HCT116 (cell line): ENCODE measurements around the gene SPSB1. TPM values are rescaled to one million over a fixed set of nuclear protein-coding genes. Genes with fewer than 3 reads are reported as not detected.

ENCODE experiments used
- ATAC-seq: fragments of 200-7000 bp; cut with Tn5 transposase; 2 replicates; pipeline ENCODE4 v1.9.1; 2020; ENCODE audit warnings: mild to moderate bottlenecking, moderate library complexity
- BruUV-seq: library from RNA; stranded (reverse); fragments of 400-500 nt; replicated peaks from 2 replicates; lab custom pipeline; 2021; lab: Mats Ljungman, UMichigan
- CTCF ChIA-PET: fragments of 300-600 bp; sonication (Branson Sonifier 250); formaldehyde crosslinking; loops from one replicate; lab custom pipeline; 2021; ENCODE audit warnings: antibody characterized with exemption; lab: Charles Lee
- POLR2A ChIA-PET: fragments of 300-600, 350-600 bp; sonication (Branson Sonifier 250); formaldehyde crosslinking; loops from one replicate; lab custom pipeline; 2021; ENCODE audit warnings: antibody characterized with exemption; lab: Charles Lee
- RAD21 ChIA-PET, 2 experiments: fragments of 300-600 bp; sonication (Branson Sonifier 250); formaldehyde crosslinking; loops; one replicate each; lab custom pipeline; 2023; ENCODE audit warnings: low total read pairs in 2 of 2; ENCODE audit not compliant: uncharacterized antibody in 2 of 2, unreplicated experiment in 2 of 2, low non-redundant PET in 1 of 2; lab: Charles Lee
- DNase-seq: peaks from one replicate; pipeline ENCODE4 v3.0.0-alpha.2; 2010; ENCODE audit warnings: low read depth, low spot score
- H2AFZ ChIP-seq: fragments of 200-600 bp; shearing (Covaris generic), sonication (generic); 2 replicates; pipeline ENCODE4 v1.6.1; 2017; ENCODE audit warnings: low read depth, mixed run types, mixed read lengths, antibody characterized with exemption, low read length; ENCODE audit not compliant: poor library complexity, severe bottlenecking
- H3K27ac ChIP-seq: 2 replicates; pipeline ENCODE4 v1.5.1; 2012; ENCODE audit warnings: low read depth, low read length
- H3K27me3 ChIP-seq: fragments of 200-600 bp; sonication (generic); 2 replicates; pipeline ENCODE4 v1.6.1; 2016; ENCODE audit warnings: mixed run types, low read length, mixed read lengths; ENCODE audit not compliant: insufficient read depth
- H3K36me3 ChIP-seq, 2 experiments: fragments of 200-500 bp in 1 of 2; fragments of 200-600 bp in 1 of 2; sonication (Bioruptor generic) in 1 of 2; sonication (generic) in 1 of 2; 2 replicates each; pipeline versions ENCODE4 v1.5.1 to v1.6.1; 2014 to 2016; ENCODE audit warnings: low read length in 2 of 2, inconsistent platforms in 1 of 2, mixed read lengths in 1 of 2, mixed run types in 1 of 2; ENCODE audit not compliant: insufficient read depth in 2 of 2, control insufficient read depth in 1 of 2
- H3K4me1 ChIP-seq, 2 experiments: fragments of 200-600 bp in 1 of 2; sonication (generic) in 1 of 2; 2 replicates each; pipeline versions ENCODE4 v1.5.1 to v1.6.1; 2012 to 2017; ENCODE audit warnings: low read length in 2 of 2, inconsistent platforms in 1 of 2, mild to moderate bottlenecking in 1 of 2, mixed read lengths in 1 of 2, mixed run types in 1 of 2, moderate library complexity in 1 of 2; ENCODE audit not compliant: insufficient read depth in 2 of 2, control insufficient read depth in 1 of 2
- H3K4me2 ChIP-seq: fragments of 200-600 bp; sonication (generic); 2 replicates; pipeline ENCODE4 v1.6.1; 2017; ENCODE audit warnings: mixed run types, low read length, mixed read lengths
- H3K4me3 ChIP-seq, 2 experiments: fragments of 200-600 bp in 1 of 2; sonication (generic) in 1 of 2; replicated peaks in 1 of 2; 2 replicates each; pipeline ENCODE4 v1.5.1; 2011 to 2016; ENCODE audit warnings: low read length in 2 of 2, control low read depth in 1 of 2, low read depth in 1 of 2, mild to moderate bottlenecking in 1 of 2, mixed read lengths in 1 of 2, mixed run types in 1 of 2
- H3K79me2 ChIP-seq: fragments of 200-600 bp; sonication (generic); 2 replicates; pipeline ENCODE4 v1.6.1; 2017; ENCODE audit warnings: mild to moderate bottlenecking, mixed run types, low read length, moderate library complexity, mixed read lengths; ENCODE audit not compliant: insufficient read depth
- H3K9ac ChIP-seq: fragments of 200-600 bp; sonication (generic); 2 replicates; pipeline ENCODE4 v1.6.1; 2016; ENCODE audit warnings: low read length, mixed read lengths
- H3K9me2 ChIP-seq: fragments of 200-600 bp; sonication (generic), shearing (Covaris generic); 2 replicates; pipeline ENCODE4 v1.6.1; 2017; ENCODE audit warnings: mixed run types, mild to moderate bottlenecking, moderate library complexity; ENCODE audit not compliant: insufficient read depth
- H3K9me3 ChIP-seq, 2 experiments: fragments of 200-500 bp in 1 of 2; fragments of 200-600 bp in 1 of 2; sonication (Bioruptor generic) in 1 of 2; sonication (generic) in 1 of 2; 2 replicates each; pipeline ENCODE4 v1.6.1; 2014 to 2017; ENCODE audit warnings: low read length in 2 of 2, mixed read lengths in 2 of 2, inconsistent platforms in 1 of 2, low read depth in 1 of 2, mild to moderate bottlenecking in 1 of 2, mixed run types in 1 of 2, moderate library complexity in 1 of 2; ENCODE audit not compliant: control insufficient read depth in 1 of 2, insufficient read depth in 1 of 2
- H4K20me1 ChIP-seq: fragments of 200-600 bp; sonication (generic), shearing (Covaris generic); 2 replicates; pipeline ENCODE4 v1.6.1; 2017; ENCODE audit warnings: mixed run types, mild to moderate bottlenecking, moderate library complexity; ENCODE audit not compliant: insufficient read depth
- CBX3 ChIP-seq: IDR thresholded peaks from 2 replicates; pipeline ENCODE4 v1.6.1; 2012; ENCODE audit warnings: low read depth
- CEBPB ChIP-seq: IDR thresholded peaks from 2 replicates; pipeline ENCODE4 v1.6.1; 2012; ENCODE audit warnings: low read depth
- CTCF ChIP-seq, 3 experiments: fragments of 200-600 bp in 1 of 3; sonication (generic) in 1 of 3; IDR thresholded peaks in 2 of 3; conservative IDR thresholded peaks in 1 of 3; 2 replicates each; pipeline ENCODE4 v1.5.1; 2012 to 2017; ENCODE audit warnings: low read depth in 2 of 3, low read length in 2 of 3, antibody characterized with exemption in 1 of 3, borderline replicate concordance in 1 of 3, control low read depth in 1 of 3, mild to moderate bottlenecking in 1 of 3, mixed read lengths in 1 of 3, mixed run types in 1 of 3, moderate library complexity in 1 of 3; ENCODE audit not compliant: insufficient read depth in 1 of 3
- EGR1 ChIP-seq: IDR thresholded peaks from 2 replicates; pipeline ENCODE4 v1.6.1; 2012; ENCODE audit warnings: low read depth
- ELF1 ChIP-seq: IDR thresholded peaks from 2 replicates; pipeline ENCODE4 v1.6.1; 2012; ENCODE audit warnings: low read depth, borderline replicate concordance
- EZH2 ChIP-seq: fragments of 200-600 bp; sonication (generic); IDR thresholded peaks from 2 replicates; pipeline ENCODE4 v1.6.1; 2017; ENCODE audit warnings: antibody characterized with exemption, mixed run types
- EZH2phosphoT487 ChIP-seq: fragments of 200-600 bp; IDR thresholded peaks from 2 replicates; pipeline ENCODE4 v1.6.1; 2018; ENCODE audit warnings: antibody characterized with exemption, borderline replicate concordance
- FOSL1 ChIP-seq: IDR thresholded peaks from 2 replicates; pipeline ENCODE4 v1.6.1; 2012; ENCODE audit warnings: low read depth
- JUND ChIP-seq: IDR thresholded peaks from 2 replicates; pipeline ENCODE4 v1.6.1; 2012
- POLR2A ChIP-seq: IDR thresholded peaks from 2 replicates; pipeline ENCODE4 v1.7.0; 2011; ENCODE audit warnings: borderline replicate concordance; ENCODE audit not compliant: insufficient read depth, insufficient read length; ENCODE audit errors: extremely low read depth
- POLR2AphosphoS5 ChIP-seq: IDR thresholded peaks from 2 replicates; pipeline ENCODE4 v1.6.1; 2011; ENCODE audit warnings: mild to moderate bottlenecking, low read depth, low read length, moderate library complexity
- SP1 ChIP-seq: IDR thresholded peaks from 2 replicates; pipeline ENCODE4 v1.6.1; 2012; ENCODE audit warnings: low read depth
- TCF7L2 ChIP-seq: IDR thresholded peaks from 2 replicates; pipeline ENCODE4 v1.7.0; 2011; ENCODE audit warnings: borderline replicate concordance, inconsistent platforms; ENCODE audit not compliant: insufficient read depth, insufficient read length; ENCODE audit errors: extremely low read depth
- ZBTB33 ChIP-seq: IDR thresholded peaks from 2 replicates; pipeline ENCODE4 v1.6.1; 2011; ENCODE audit warnings: mild to moderate bottlenecking, low read length, moderate library complexity; ENCODE audit not compliant: insufficient replicate concordance; ENCODE audit errors: extremely low read depth
- ZFX ChIP-seq: fragments of 450-650 bp; IDR thresholded peaks from 2 replicates; pipeline ENCODE4 v1.6.1; 2017
- ZNF274 ChIP-seq: fragments of 200-500 bp; sonication (Bioruptor generic); IDR thresholded peaks from 2 replicates; pipeline ENCODE4 v1.6.1; 2014; ENCODE audit warnings: mild to moderate bottlenecking, low read depth, low read length, inconsistent platforms
- intact Hi-C: fragments of 100-400 bp; cut with micrococcal nuclease; formaldehyde crosslinking; loops from 2 replicates; pipeline ENCODE4 v1.10.0; 2022
- total RNA-seq: library from RNA; stranded (reverse); gene quantifications from one replicate; pipeline ENCODE4 v1.2.1, GENCODE V29; 2021; ENCODE audit not compliant: unreplicated experiment
- TF ChIP-seq, protein P1 (sequence below): IDR thresholded peaks from 2 replicates; pipeline ENCODE4 v1.6.1; 2012; ENCODE audit warnings: low read depth
- TF ChIP-seq, protein P2 (sequence below): IDR thresholded peaks from 2 replicates; pipeline ENCODE4 v1.6.1; 2012
- TF ChIP-seq, protein P3 (sequence below): IDR thresholded peaks from 2 replicates; pipeline ENCODE4 v1.6.1; 2012

SPSB1 gene
- total RNA-seq, 1 experiment from 2014 or later: 10.8 TPM

DNA sequence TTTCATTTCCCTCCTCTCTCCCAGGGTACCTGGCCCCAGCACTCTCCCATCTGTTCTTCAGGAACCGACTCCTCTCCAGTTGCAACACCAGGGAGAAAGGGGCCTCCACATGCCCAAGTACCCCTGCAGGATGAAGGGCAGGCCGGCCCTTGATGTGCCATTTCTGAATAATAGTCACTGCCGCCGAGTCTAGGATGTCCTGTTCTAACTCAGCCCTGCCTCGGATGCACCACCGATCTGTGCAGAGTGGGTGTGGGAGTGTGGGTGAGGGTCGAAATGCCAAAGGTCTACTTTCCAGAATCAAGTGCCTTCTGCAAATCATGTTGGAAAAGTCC, 25.4 kb upstream of the SPSB1 start:
- Histone ChIP-seq H3K4me2 (peak overlapping the region; percentile 50), H3K9ac (no peak overlapping the region), H4K20me1 (no peaks in the 10 kb centered on the region), H3K36me3 (no peaks in the 10 kb centered on the region), H3K4me3 (no peak overlapping the region), H2AFZ (no peak overlapping the region), H3K27ac (no peak overlapping the region), H3K9me3 (no peaks in the 10 kb centered on the region), H3K79me2 (no peaks in the 10 kb centered on the region), H3K9me2 (no peaks in the 10 kb centered on the region), H3K4me1 (peaks cover 13 to 18% of the 10 kb centered on the region in 2 experiments), H3K27me3 (no peaks in the 10 kb centered on the region)
- ChIA-PET RAD21 (interaction anchor here (0.7 to 1.1 kb wide), 6 partner anchors 14 to 224 kb away, joined by 3 to 13 read pairs (median 6); no protein-coding TSS in a partner anchor), POLR2A (no interaction called here), CTCF (interaction anchor here (0.7 to 4.4 kb wide), 11 partner anchors 8 to 275 kb away, joined by 3 to 60 read pairs (median 7); partner anchors contain the start of gene H6PD)
- ATAC-seq (peak; percentile 31), DNase-seq (no peak)
- intact Hi-C loops: loop anchor here (1.0 to 5.0 kb wide), 4 partner anchors 22 to 305 kb away; no protein-coding TSS in a partner anchor
- TF ChIP-seq TCF7L2 (no peak), CBX3 (no peak), CEBPB (no peak), POLR2A (no peak), ZNF274 (no peak), ZBTB33 (no peak), ZFX (no peak), POLR2AphosphoS5 (no peak), SP1 (no peak), EZH2phosphoT487 (no peak), CTCF (IDR thresholded peaks at IDR 0.05 in 2 of 3, conservative IDR thresholded peaks at IDR 0.05 in 1 of 3; ENCODE audit: borderline replicate concordance in 1 of 3, insufficient read depth in 1 of 3, low read depth in 2 of 3, low read length in 2 of 3) (no peak), EGR1 (no peak), JUND (no peak), EZH2 (no peak), FOSL1 (no peak), ELF1 (no peak)
- TF ChIP-seq, protein P1, sequence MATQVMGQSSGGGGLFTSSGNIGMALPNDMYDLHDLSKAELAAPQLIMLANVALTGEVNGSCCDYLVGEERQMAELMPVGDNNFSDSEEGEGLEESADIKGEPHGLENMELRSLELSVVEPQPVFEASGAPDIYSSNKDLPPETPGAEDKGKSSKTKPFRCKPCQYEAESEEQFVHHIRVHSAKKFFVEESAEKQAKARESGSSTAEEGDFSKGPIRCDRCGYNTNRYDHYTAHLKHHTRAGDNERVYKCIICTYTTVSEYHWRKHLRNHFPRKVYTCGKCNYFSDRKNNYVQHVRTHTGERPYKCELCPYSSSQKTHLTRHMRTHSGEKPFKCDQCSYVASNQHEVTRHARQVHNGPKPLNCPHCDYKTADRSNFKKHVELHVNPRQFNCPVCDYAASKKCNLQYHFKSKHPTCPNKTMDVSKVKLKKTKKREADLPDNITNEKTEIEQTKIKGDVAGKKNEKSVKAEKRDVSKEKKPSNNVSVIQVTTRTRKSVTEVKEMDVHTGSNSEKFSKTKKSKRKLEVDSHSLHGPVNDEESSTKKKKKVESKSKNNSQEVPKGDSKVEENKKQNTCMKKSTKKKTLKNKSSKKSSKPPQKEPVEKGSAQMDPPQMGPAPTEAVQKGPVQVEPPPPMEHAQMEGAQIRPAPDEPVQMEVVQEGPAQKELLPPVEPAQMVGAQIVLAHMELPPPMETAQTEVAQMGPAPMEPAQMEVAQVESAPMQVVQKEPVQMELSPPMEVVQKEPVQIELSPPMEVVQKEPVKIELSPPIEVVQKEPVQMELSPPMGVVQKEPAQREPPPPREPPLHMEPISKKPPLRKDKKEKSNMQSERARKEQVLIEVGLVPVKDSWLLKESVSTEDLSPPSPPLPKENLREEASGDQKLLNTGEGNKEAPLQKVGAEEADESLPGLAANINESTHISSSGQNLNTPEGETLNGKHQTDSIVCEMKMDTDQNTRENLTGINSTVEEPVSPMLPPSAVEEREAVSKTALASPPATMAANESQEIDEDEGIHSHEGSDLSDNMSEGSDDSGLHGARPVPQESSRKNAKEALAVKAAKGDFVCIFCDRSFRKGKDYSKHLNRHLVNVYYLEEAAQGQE: no peak
- TF ChIP-seq, protein P2, sequence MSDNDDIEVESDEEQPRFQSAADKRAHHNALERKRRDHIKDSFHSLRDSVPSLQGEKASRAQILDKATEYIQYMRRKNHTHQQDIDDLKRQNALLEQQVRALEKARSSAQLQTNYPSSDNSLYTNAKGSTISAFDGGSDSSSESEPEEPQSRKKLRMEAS: no peak
- TF ChIP-seq, protein P3, sequence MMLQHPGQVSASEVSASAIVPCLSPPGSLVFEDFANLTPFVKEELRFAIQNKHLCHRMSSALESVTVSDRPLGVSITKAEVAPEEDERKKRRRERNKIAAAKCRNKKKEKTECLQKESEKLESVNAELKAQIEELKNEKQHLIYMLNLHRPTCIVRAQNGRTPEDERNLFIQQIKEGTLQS: no peak
- no TSS peak for BruUV-seq
